Effector memory CD4-positive, alpha-beta T cell (primary cell): ENCODE results near the gene C16orf54.
"Not testable (repeated sequence)": the region's sequence is repeated elsewhere in the genome, so short reads cannot be mapped to it uniquely, and the experiment has no call there.

ENCODE experiments used
- DNase-seq, 3 donors: peaks; one replicate each; pipeline ENCODE4 v3.0.0-alpha.2; 2020
- H3K27ac ChIP-seq: 2 replicates; pipeline ENCODE4 v1.7.0; 2013; ENCODE audit warnings: mild to moderate bottlenecking, low read length, moderate library complexity; ENCODE audit not compliant: insufficient read depth, poor library complexity, severe bottlenecking
- H3K27me3 ChIP-seq: replicated peaks from 2 replicates; pipeline ENCODE4 v1.7.0; 2013; ENCODE audit warnings: mild to moderate bottlenecking, low read length; ENCODE audit not compliant: insufficient read depth, control insufficient read depth, poor library complexity, severe bottlenecking
- H3K36me3 ChIP-seq: 2 replicates; pipeline ENCODE4 v1.7.0; 2013; ENCODE audit warnings: mild to moderate bottlenecking, low read length, moderate library complexity; ENCODE audit not compliant: control insufficient read depth, insufficient read depth
- H3K4me1 ChIP-seq: 2 replicates; pipeline ENCODE4 v1.7.0; 2013; ENCODE audit warnings: low read length, mild to moderate bottlenecking; ENCODE audit not compliant: control insufficient read depth, insufficient read depth, poor library complexity, severe bottlenecking
- H3K4me3 ChIP-seq: 2 replicates; pipeline ENCODE4 v1.7.0; 2013; ENCODE audit warnings: low read length, low read depth, mild to moderate bottlenecking; ENCODE audit not compliant: insufficient read depth, poor library complexity, severe bottlenecking
- H3K9me3 ChIP-seq: 2 replicates; pipeline ENCODE4 v1.7.0; 2013; ENCODE audit warnings: mild to moderate bottlenecking, low read length, moderate library complexity; ENCODE audit not compliant: control insufficient read depth

Gene C16orf54

GRCh38 chr16:29742683-29743275 lies 3.0 kb downstream of the C16orf54 start:
- Histone ChIP-seq H3K27me3 (no peaks in the 10 kb centered on the region), H3K27ac (peak overlapping the region; percentile 99), H3K36me3 (peaks cover 34% of the 10 kb centered on the region), H3K4me1 (peaks cover 80% of the 10 kb centered on the region), H3K4me3 (no peak overlapping the region), H3K9me3 (no peaks in the 10 kb centered on the region)
- no peak for DNase-seq

DNA sequence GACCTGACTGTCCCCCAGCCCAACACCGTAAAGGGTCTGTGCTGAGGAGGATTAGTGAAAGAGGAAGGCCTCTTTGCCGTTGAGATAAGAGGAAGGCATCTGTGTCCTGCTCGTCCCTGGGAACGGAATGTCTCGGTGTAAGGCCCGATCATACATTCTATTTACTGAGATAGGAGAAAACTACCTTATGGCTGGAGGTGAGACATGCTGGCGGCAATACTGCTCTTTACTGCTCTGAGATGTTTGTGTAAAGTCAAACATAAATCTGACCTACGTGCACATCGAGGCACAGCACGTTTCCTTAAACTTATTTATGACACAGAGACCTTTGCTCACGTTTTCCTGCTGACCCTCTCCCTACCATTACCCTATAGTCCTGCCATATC lies 5.2 kb downstream of the C16orf54 start:
- Histone ChIP-seq H3K36me3 (peaks cover 34% of the 10 kb centered on the region), H3K27ac (peak overlapping the region; percentile 35), H3K4me1 (peaks cover 68% of the 10 kb centered on the region)
- not testable (repeated sequence) for H3K27me3 ChIP-seq, H3K4me3 ChIP-seq, H3K9me3 ChIP-seq, DNase-seq

- not testable (repeated sequence) for H3K9me3 ChIP-seq, H3K4me3 ChIP-seq, H3K27me3 ChIP-seq, DNase-seq
- H3K36me3 ChIP-seq: peaks cover 34% of the 10 kb centered on the region
- peaks cover 66% of the 10 kb centered on the region for H3K4me1 ChIP-seq
- peak overlapping the region; percentile 31 for H3K27ac ChIP-seq
Measured at GRCh38 chr16:29739927-29740629, 5.7 kb downstream of the C16orf54 start.

- Histone ChIP-seq H3K9me3 (no peaks in the 10 kb centered on the region), H3K27ac (peak overlapping the region; percentile 69), H3K27me3 (no peaks in the 10 kb centered on the region), H3K4me1 (peaks cover 50% of the 10 kb centered on the region), H3K36me3 (peaks cover 22% of the 10 kb centered on the region), H3K4me3 (no peak overlapping the region)
- peak; percentile 35 to 59 (median 45) for DNase-seq
Measured at GRCh38 chr16:29738514-29738913, 7.3 kb downstream of the C16orf54 start.

DNA sequence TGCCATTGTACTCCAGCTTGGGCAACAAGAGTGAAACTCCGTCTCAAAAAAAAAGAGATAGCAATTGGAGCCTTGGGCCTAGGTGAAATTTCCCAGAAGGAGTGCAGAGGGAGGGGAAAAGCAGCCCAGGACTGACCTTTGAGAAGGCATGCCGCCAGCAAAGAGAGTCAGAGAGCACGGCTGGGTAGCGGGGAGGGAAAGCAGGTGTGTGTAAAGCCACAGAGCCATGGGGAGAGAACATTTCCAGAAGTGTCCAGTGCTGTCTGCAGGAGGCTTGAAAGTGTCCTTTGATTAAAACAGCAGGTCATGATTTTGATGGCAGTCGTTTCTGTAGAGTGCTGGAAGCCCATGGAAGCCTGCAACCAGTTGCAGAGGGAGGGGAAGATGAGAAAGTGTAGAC lies 8.1 kb downstream of the C16orf54 start:
- peaks cover 42% of the 10 kb centered on the region for H3K4me1 ChIP-seq
- no peaks in the 10 kb centered on the region for H3K9me3 ChIP-seq
- no peak for DNase-seq
- peak overlapping the region; percentile 38 for H3K27ac ChIP-seq
- no peak overlapping the region for H3K4me3 ChIP-seq
- no peaks in the 10 kb centered on the region for H3K27me3 ChIP-seq
- peaks cover 15% of the 10 kb centered on the region for H3K36me3 ChIP-seq

GRCh38 chr16:29736764-29737163 lies 9.0 kb downstream of the C16orf54 start:
- peaks cover 33% of the 10 kb centered on the region for H3K4me1 ChIP-seq

DNA sequence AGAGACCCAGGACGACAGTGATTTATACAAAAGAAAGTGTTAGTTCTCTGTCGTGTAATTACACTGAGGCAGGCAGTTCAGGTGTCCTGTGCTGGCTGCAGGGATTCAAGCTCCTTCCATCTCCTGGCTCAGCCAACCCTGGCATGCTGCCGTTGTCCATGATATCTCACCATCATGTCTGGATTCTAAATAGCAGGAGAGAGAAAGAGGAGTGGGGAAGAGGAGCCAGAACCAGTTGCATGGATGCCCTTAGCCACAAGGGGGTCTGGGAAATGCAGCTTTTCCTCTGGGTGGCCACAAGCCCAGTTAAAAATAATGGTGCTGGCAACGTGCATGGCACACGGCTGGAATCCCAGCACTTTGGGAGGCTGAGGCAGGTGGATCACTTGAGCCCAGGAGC lies 9.7 kb downstream of the C16orf54 start:
- H3K4me1 ChIP-seq: peaks cover 26% of the 10 kb centered on the region
- H3K27me3 ChIP-seq: no peaks in the 10 kb centered on the region
- H3K36me3 ChIP-seq: peaks cover under 1% of the 10 kb centered on the region
- no peaks in the 10 kb centered on the region for H3K9me3 ChIP-seq
- H3K27ac ChIP-seq: no peak overlapping the region
- DNase-seq: no peak
- no peak overlapping the region for H3K4me3 ChIP-seq

More at GRCh38 chr16:29736764-29737163, 9.0 kb downstream of the C16orf54 start:
- Histone ChIP-seq H3K27ac (no peak overlapping the region), H3K36me3 (peaks cover 6% of the 10 kb centered on the region), H3K4me3 (no peak overlapping the region), H3K27me3 (no peaks in the 10 kb centered on the region), H3K9me3 (no peaks in the 10 kb centered on the region)
- no peak for DNase-seq

DNA sequence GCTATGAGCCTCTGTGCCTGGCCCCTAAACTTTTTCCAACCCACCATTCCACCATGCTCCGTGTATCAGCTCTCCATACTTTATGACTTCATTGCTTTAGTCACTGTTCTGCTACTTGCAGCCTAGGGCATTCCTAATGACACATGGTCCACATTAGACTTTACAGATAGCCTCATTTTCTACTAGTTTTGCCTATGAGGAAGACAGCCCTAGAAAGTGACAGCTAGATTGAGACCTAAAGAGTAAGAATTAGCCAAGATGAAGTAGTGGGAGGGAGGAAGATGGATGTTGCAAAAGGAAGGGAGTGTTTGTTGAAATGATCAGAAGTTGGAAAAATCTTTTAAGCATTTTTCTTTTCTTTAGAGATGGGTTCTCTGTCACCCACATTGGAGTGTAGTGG lies 11.0 kb downstream of the C16orf54 start:
- Histone ChIP-seq H3K4me1 (peaks cover 20% of the 10 kb centered on the region), H3K9me3 (no peaks in the 10 kb centered on the region), H3K27me3 (no peaks in the 10 kb centered on the region), H3K36me3 (no peaks in the 10 kb centered on the region), H3K4me3 (no peak overlapping the region), H3K27ac (no peak overlapping the region)
- no peak for DNase-seq

GRCh38 chr16:29731768-29732601 lies 13.8 kb downstream of the C16orf54 start:
- not testable (repeated sequence) for H3K27ac ChIP-seq, H3K36me3 ChIP-seq

GRCh38 chr16:29730649-29731048 lies 15.1 kb downstream of the C16orf54 start:
- no peak for DNase-seq
- Histone ChIP-seq H3K27ac (no peak overlapping the region), H3K4me3 (no peak overlapping the region), H3K27me3 (no peaks in the 10 kb centered on the region), H3K36me3 (no peaks in the 10 kb centered on the region), H3K4me1 (no peaks in the 10 kb centered on the region), H3K9me3 (no peaks in the 10 kb centered on the region)

More at GRCh38 chr16:29731768-29732601, 13.8 kb downstream of the C16orf54 start:
- H3K4me1 ChIP-seq, H3K27me3 ChIP-seq, H3K9me3 ChIP-seq, DNase-seq, H3K4me3 ChIP-seq: not testable (repeated sequence)
